ENCODE measurements around the gene ALDOC.

The ALDOC gene

GRCh38 chr17:28551421-28552175 is 25.1 kb downstream of the ALDOC start:
- DNase-seq, result no peak

GRCh38 chr17:28550858-28551257 is 25.8 kb downstream of the ALDOC start:
- no peak for DNase-seq

- no peak for DNase-seq
These were observed 27.2 kb downstream of the ALDOC start for GRCh38 chr17:28549236-28550132.

- no peak for DNase-seq
These were observed 28.1 kb downstream of the ALDOC start for GRCh38 chr17:28548417-28549130.

GRCh38 chr17:28547623-28548416 is 28.9 kb downstream of the ALDOC start:
- peak; percentile 43 for DNase-seq

- DNase-seq, result no peak
These were observed 29.5 kb downstream of the ALDOC start for GRCh38 chr17:28547096-28547622.

GRCh38 chr17:28545787-28546415 is 30.8 kb downstream of the ALDOC start:
- DNase-seq, result no peak

GRCh38 chr17:28545141-28545503 is 31.6 kb downstream of the ALDOC start:
- no peak for DNase-seq

- no peak for DNase-seq
These were observed 32.1 kb downstream of the ALDOC start for GRCh38 chr17:28544402-28545140.

GRCh38 chr17:28541439-28541838 is 35.3 kb downstream of the ALDOC start:
- DNase-seq, result no peak

GRCh38 chr17:28540231-28540630 is 36.5 kb downstream of the ALDOC start:
- no peak for DNase-seq

GRCh38 chr17:28538296-28538895 is 38.3 kb downstream of the ALDOC start:
- DNase-seq, result no peak

GRCh38 chr17:28537219-28537610 is 39.5 kb downstream of the ALDOC start:
- DNase-seq, result no peak

GRCh38 chr17:28536532-28537218 is 40.0 kb downstream of the ALDOC start:
- DNase-seq, result no peak

GRCh38 chr17:28534740-28535375 is 41.8 kb downstream of the ALDOC start:
- no peak for DNase-seq

GRCh38 chr17:28533091-28533807 is 43.4 kb downstream of the ALDOC start:
- no peak for DNase-seq

- no peak for DNase-seq
These were observed 44.4 kb downstream of the ALDOC start for GRCh38 chr17:28532050-28532960.

GRCh38 chr17:28530926-28531325 is 45.8 kb downstream of the ALDOC start:
- no peak for DNase-seq

Measured in NCI-H774 (cell line).